Activated T-helper 2 cell treated with anti-CD3 and anti-CD28 coated beads, Interferon-gamma antibody, Interleukin-2, Interleukin-4, amounts not matched to agents 10 μg/mL and 5 μg/mL and 100 μg/mL, durations not matched to agents 14 hours and 24 hours and 36 hours (primary cell): Measurements from ENCODE around the gene AGR2. TPM values are rescaled to one million over a fixed set of nuclear protein-coding genes. Genes with fewer than 3 reads are reported as not detected.
"Not testable (repeated sequence)": the region's sequence is repeated elsewhere in the genome, so short reads cannot be mapped to it uniquely, and the experiment has no call there.

Experiments
- DNase-seq: peaks from one replicate; pipeline ENCODE4 v3.0.0; 2021; ENCODE audit warnings: low spot score
- H3K27ac Mint-ChIP-seq: one replicate; pipeline ENCODE4 v1.8.0; 2021; ENCODE audit warnings: mixed read lengths
- H3K27me3 Mint-ChIP-seq: one replicate; pipeline ENCODE4 v1.8.0; 2021; ENCODE audit warnings: low read depth, mixed read lengths
- H3K36me3 Mint-ChIP-seq: one replicate; pipeline ENCODE4 v1.8.0; 2021; ENCODE audit warnings: low read depth, mixed read lengths
- H3K4me1 Mint-ChIP-seq: one replicate; pipeline ENCODE4 v1.8.0; 2021; ENCODE audit warnings: low read depth, mixed read lengths
- H3K4me3 Mint-ChIP-seq: one replicate; pipeline ENCODE4 v1.8.0; 2021; ENCODE audit warnings: low read depth, mild to moderate bottlenecking, moderate library complexity, mixed read lengths
- H3K9me3 Mint-ChIP-seq: one replicate; pipeline ENCODE4 v1.8.0; 2021; ENCODE audit warnings: mixed read lengths
- intact Hi-C: fragments of 100-400 bp; cut with micrococcal nuclease; formaldehyde crosslinking; loops from one replicate; pipeline ENCODE4 v1.15.1; 2023
- total RNA-seq: library from RNA; stranded (reverse); gene quantifications from 2 replicates; pipeline ENCODE4 v1.2.3, GENCODE V29; 2022

The AGR2 gene
- total RNA-seq: not detected in 2 replicates

- intact Hi-C loops: no loop called here
- no peaks in the 10 kb centered on the region for H3K9me3 Mint-ChIP-seq
- no peak for DNase-seq
- no peak within 1 kb of the TSS for H3K27ac Mint-ChIP-seq
- H3K36me3 Mint-ChIP-seq: no peaks in the 10 kb centered on the region
- no peak within 1 kb of the TSS for H3K4me3 Mint-ChIP-seq
- H3K4me1 Mint-ChIP-seq: no peaks in the 10 kb centered on the region
- H3K27me3 Mint-ChIP-seq: peaks cover 12% of the 10 kb centered on the region
Observed at GRCh38 chr7:16804674-16805439, at the start of gene AGR2. Gene AGR2 (minus strand): TSS chr7:16804999. CDS start chr7:16801796, 3,203 bp downstream.

- H3K9me3 Mint-ChIP-seq, H3K4me1 Mint-ChIP-seq, intact Hi-C loops, H3K4me3 Mint-ChIP-seq, DNase-seq, H3K36me3 Mint-ChIP-seq, H3K27ac Mint-ChIP-seq: not testable (repeated sequence)
- H3K27me3 Mint-ChIP-seq: peaks cover 30% of the 10 kb centered on the region
Observed at GRCh38 chr7:16853189-16853588, 48.4 kb upstream of the AGR2 start.

- intact Hi-C loops: no loop called here
Observed at GRCh38 chr7:16851829-16852228, 47.0 kb upstream of the AGR2 start.

DNA sequence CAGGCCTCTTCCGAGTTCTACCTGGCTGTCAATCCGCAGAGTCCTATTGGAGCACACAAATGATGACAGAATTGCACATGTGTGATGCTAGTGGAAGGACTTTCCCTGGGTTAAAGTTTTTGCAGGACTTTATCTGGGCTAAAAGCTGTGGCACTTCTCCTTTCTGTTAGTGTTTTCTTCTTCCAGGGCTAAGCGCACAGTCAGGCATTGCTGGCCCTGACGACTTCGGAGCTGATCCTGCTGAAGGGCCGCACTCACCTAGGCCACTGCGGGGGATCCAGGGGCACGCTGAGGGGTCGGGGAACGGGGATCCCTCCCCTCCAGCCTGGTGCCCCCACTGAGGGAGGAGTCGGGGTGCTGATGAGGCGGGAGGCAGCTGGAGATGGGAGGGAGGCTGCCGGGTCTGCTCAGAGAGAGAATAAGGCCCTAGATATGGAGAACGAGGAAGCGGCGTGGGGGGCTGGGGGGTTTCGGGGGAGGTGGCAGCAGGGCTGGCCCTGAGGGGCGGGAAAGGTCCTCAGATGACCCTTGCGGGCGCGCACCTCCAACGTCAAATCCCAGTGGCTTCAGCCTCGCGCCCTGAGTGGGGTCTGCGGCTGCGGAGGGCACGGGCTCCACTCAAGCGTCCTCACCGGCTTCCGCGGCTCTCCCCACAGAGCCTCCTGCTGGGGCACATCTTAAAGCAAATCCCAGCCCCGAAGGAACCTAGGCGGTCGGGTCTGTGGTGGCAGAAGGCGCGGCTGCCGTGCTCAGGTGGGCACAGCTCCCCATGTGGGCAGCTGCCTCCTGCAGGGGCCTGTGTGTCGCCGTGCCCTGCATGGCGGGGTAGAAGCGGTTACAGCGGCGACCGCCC is 46.0 kb upstream of the AGR2 start:
- Mint-ChIP-seq H3K4me1 (no peaks in the 10 kb centered on the region), H3K36me3 (no peaks in the 10 kb centered on the region), H3K27ac (no peak overlapping the region), H3K9me3 (no peaks in the 10 kb centered on the region), H3K27me3 (peaks cover 27% of the 10 kb centered on the region), H3K4me3 (no peak overlapping the region)
- DNase-seq: no peak
- intact Hi-C loops: no loop called here

More at GRCh38 chr7:16851829-16852228, 47.0 kb upstream of the AGR2 start:
- Mint-ChIP-seq H3K4me1 (no peaks in the 10 kb centered on the region), H3K27ac (no peak overlapping the region), H3K4me3 (no peak overlapping the region), H3K27me3 (peaks cover 30% of the 10 kb centered on the region), H3K9me3 (no peaks in the 10 kb centered on the region), H3K36me3 (no peaks in the 10 kb centered on the region)
- DNase-seq: no peak

DNA sequence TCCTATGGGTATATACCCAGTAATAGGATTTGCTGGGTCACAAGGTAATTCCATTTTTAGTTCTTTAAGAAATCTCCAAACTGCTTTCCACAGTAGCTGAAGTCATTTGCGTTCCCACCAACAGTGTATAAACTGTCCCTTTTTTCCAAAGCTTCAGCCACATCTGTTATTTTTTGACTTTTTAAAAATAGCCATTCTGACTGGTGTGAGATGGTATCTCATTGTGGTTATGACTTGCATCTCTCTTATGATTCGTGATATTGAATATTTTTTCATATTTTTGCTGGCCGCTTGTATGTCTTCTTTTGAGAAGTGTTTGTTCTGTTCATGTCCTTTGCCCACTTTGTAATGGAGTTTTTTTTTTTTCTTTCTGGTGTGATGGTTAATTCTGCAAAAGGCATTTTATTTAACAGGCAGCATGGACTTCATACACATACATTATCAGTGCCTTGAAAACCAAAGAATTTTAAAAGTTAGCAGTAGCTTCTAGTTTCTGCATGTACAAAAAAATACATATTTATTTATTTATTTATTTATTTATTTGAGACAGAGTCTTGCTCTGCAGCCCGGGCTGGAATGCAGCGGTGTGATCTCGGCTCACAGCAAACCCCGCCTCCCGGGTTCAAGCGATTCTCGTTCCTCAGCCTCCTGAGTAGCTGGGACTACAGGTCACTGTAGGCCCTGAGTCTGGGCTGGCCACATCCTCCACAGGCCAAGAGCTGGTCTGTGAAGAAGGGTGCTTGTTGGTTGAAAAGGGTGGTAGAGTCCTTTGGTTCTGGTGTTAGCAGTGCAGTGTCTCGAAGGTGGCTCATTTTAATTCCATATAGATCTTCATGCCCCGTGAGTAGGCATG is 44.7 kb upstream of the AGR2 start:
- H3K9me3 Mint-ChIP-seq: no peaks in the 10 kb centered on the region
- H3K4me3 Mint-ChIP-seq: no peak overlapping the region
- H3K36me3 Mint-ChIP-seq: no peaks in the 10 kb centered on the region
- intact Hi-C loops: no loop called here
- H3K4me1 Mint-ChIP-seq: no peaks in the 10 kb centered on the region
- H3K27ac Mint-ChIP-seq: no peak overlapping the region
- DNase-seq: no peak
- peaks cover 28% of the 10 kb centered on the region for H3K27me3 Mint-ChIP-seq

- Mint-ChIP-seq H3K27ac (no peak overlapping the region), H3K27me3 (peaks cover 25% of the 10 kb centered on the region), H3K4me1 (no peaks in the 10 kb centered on the region), H3K4me3 (no peak overlapping the region), H3K9me3 (no peaks in the 10 kb centered on the region), H3K36me3 (no peaks in the 10 kb centered on the region)
- DNase-seq: no peak
- intact Hi-C loops: no loop called here
Observed at GRCh38 chr7:16847381-16847860, 42.6 kb upstream of the AGR2 start.

DNA sequence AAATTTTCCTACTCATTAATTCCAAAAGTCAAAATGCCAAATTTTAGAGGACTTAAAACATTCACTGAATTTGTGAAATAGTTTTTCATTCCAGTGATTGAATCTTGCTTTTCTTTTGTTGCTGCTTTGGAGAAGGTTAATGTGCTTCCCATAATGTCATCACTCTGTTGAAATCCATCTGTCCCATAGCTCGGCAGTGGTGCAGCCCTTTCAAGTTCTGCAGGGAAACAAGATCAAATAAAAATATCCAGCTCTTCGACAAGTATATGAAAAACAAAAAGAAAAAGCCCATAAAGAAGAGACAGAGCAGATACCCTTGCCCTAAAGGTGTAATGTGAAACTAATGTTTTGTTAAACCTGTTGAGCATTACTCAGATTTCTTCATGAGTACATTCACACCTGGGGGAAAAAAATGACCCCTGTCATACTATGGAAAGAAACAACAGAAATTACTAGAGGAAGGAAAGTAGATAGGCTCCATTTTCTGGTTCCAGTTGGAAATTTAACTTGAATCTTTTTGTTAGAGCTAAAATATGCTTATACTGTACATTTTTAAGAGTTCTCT is 41.9 kb upstream of the AGR2 start:
- H3K27ac Mint-ChIP-seq: no peak overlapping the region
- DNase-seq: no peak
- H3K36me3 Mint-ChIP-seq: no peaks in the 10 kb centered on the region
- H3K4me3 Mint-ChIP-seq: no peak overlapping the region
- H3K4me1 Mint-ChIP-seq: no peaks in the 10 kb centered on the region
- no peaks in the 10 kb centered on the region for H3K9me3 Mint-ChIP-seq
- peaks cover 21% of the 10 kb centered on the region for H3K27me3 Mint-ChIP-seq
- intact Hi-C loops: no loop called here

- H3K4me1 Mint-ChIP-seq: no peaks in the 10 kb centered on the region
- no peaks in the 10 kb centered on the region for H3K9me3 Mint-ChIP-seq
- intact Hi-C loops: no loop called here
- no peak overlapping the region for H3K4me3 Mint-ChIP-seq
- no peak overlapping the region for H3K27ac Mint-ChIP-seq
- DNase-seq: no peak
- H3K27me3 Mint-ChIP-seq: peaks cover 19% of the 10 kb centered on the region
- no peaks in the 10 kb centered on the region for H3K36me3 Mint-ChIP-seq
Observed at GRCh38 chr7:16845746-16846145, 40.9 kb upstream of the AGR2 start.

DNA sequence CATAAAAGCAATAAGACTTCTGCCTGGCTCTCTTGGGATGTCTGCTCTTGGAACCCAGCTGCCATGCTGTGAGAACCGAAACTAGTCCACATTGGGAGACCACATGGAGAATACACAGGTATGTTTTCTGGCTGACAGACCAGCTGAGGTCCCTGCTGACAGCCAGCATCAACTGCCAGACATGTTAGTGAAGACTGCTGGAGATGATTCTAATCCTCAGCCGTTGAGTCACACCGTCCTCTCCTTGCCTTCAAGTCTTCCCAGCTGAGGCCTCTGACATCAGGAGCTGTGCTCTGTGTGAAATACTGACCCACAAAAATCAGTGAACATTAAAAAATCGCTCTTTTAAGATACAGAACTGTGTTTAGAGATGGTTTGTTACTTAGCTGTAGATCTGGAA is 36.9 kb upstream of the AGR2 start:
- Mint-ChIP-seq H3K27ac (no peak overlapping the region), H3K4me3 (no peak overlapping the region), H3K9me3 (no peaks in the 10 kb centered on the region), H3K4me1 (no peaks in the 10 kb centered on the region), H3K27me3 (peaks cover 10% of the 10 kb centered on the region), H3K36me3 (no peaks in the 10 kb centered on the region)
- DNase-seq: no peak
- intact Hi-C loops: no loop called here

DNA sequence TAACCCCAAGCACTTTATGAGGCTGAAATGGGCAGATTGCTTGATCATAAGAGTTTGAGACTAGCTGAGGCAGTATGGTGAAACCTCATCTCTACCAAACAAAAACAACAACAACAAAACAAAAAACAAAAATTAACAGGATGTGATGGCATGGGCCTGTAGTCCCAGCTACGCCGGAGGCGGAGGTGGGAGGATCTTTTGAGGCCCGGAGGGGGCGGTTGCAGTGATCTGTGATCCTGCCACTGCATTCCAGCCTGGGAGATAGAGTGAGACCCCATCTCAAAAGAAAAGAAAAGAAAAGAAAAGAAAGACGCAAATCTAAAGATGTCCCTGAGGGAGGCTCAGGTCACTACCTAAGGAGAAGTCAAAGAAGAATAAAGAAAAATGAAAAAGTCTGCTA is 35.3 kb upstream of the AGR2 start:
- Mint-ChIP-seq H3K4me3 (no peak overlapping the region), H3K27ac (no peak overlapping the region), H3K27me3 (peaks cover 8% of the 10 kb centered on the region), H3K36me3 (no peaks in the 10 kb centered on the region), H3K9me3 (no peaks in the 10 kb centered on the region), H3K4me1 (no peaks in the 10 kb centered on the region)
- no peak for DNase-seq
- intact Hi-C loops: no loop called here

DNA sequence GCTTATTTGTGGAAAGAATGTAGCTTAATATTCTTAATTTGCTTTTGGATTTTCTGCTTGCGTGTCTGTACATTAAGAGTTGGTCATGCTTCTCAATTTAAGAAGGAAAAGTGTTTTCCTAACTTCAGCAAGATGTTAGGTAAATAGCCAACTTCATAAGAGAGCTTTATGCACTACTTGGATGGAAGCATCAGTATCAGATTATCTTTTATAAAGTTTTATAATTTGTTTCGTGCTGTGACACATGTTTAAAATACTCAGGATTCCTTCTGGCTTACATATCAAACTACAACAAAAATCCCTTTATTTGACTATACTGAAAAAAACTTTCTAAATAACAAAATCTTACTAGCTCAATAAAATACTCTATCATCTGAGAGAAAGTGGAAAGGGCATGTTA is 34.8 kb upstream of the AGR2 start:
- no peak for DNase-seq
- Mint-ChIP-seq H3K4me1 (no peaks in the 10 kb centered on the region), H3K27ac (no peak overlapping the region), H3K4me3 (no peak overlapping the region), H3K27me3 (peaks cover 8% of the 10 kb centered on the region), H3K36me3 (no peaks in the 10 kb centered on the region), H3K9me3 (no peaks in the 10 kb centered on the region)
- intact Hi-C loops: no loop called here

- H3K27ac Mint-ChIP-seq: no peak overlapping the region
- intact Hi-C loops: no loop called here
- H3K36me3 Mint-ChIP-seq: no peaks in the 10 kb centered on the region
- peaks cover 8% of the 10 kb centered on the region for H3K27me3 Mint-ChIP-seq
- H3K9me3 Mint-ChIP-seq: no peaks in the 10 kb centered on the region
- H3K4me1 Mint-ChIP-seq: no peaks in the 10 kb centered on the region
- no peak overlapping the region for H3K4me3 Mint-ChIP-seq
- DNase-seq: no peak
Observed at GRCh38 chr7:16838891-16839290, 34.1 kb upstream of the AGR2 start.
